GM18873 (cell line): ENCODE measurements around the gene ZNF430.

Experiments
- ATAC-seq: cut with Tn5 transposase; IDR thresholded peaks from one replicate; pipeline ENCODE4 v1.9.1; 2021; ENCODE audit warnings: mild to moderate bottlenecking, moderate library complexity, moderate number of reproducible peaks; ENCODE audit not compliant: unreplicated experiment, low FRiP score

ZNF430 gene

GRCh38 chr19:21109116-21109515, 88.7 kb downstream of the ZNF430 start:
- ATAC-seq = no peak
